HG02970 (cell line): Measurements from ENCODE around the gene TMEM100.

Experiments used
- ATAC-seq: cut with Tn5 transposase; IDR thresholded peaks from one replicate; pipeline ENCODE4 v1.9.1; 2021; ENCODE audit warnings: mild to moderate bottlenecking, moderate library complexity, moderate number of reproducible peaks; ENCODE audit not compliant: unreplicated experiment, low FRiP score

TMEM100 gene

GRCh38 chr17:55720919-55721836, 1.5 kb downstream of the TMEM100 start:
- no peak for ATAC-seq

DNA sequence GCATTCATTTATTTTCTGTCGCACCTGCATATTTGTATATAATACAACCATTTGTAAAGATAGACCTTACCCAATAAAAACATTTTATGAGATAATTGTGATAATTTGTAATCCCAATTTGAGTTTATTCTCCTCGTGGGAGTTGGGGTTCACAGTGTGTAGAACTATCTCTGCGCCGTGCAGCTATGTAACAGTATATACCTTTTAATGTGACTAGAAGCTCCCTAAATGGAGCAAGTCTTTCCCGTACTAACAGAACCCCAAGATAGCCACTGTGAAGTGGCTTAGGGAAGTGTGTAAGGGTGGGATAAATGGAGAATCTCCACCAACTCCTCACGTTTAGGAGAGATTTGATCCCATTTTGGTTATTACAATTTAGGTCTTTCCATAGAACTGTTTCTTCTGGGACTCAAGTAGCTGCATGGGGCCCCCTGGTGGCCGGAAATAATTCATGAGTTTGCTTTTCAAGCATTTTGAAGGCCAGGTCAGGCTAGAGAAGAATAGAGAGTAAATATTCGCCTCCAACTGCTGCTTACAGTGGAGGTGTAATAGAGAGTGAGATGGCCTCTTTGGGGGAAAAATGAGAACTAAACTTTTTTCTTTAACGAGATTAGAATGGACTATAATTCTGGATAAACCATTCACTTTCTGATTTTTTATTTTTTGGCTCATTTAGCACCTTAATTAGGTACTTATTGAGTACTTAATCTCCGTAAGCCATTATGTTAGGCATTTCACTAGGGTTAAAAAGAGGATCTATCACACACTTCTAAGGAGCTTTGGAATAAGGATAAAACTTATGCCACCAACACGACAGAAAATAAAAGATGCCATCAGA, 4.5 kb downstream of the TMEM100 start:
- ATAC-seq, result no peak

DNA sequence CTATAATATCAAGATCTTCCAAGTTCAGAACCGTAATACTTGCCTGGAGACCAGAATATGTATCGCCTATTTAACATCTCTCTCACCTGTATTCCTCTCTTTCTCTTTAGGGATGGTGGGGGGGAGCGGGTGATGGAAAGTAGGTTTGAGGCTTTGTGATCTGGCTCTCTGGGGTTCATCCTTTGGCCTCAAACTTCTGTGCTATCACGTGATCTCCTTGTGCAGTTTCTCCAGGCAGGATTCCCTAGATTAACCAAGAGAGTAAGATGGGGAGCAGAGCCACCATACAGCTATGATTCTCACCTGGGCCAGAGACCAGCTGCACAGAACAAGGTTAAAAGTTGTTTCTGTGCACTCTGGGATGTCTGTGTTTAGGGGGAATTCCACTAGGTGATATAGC, 5.2 kb downstream of the TMEM100 start:
- ATAC-seq, result no peak

DNA sequence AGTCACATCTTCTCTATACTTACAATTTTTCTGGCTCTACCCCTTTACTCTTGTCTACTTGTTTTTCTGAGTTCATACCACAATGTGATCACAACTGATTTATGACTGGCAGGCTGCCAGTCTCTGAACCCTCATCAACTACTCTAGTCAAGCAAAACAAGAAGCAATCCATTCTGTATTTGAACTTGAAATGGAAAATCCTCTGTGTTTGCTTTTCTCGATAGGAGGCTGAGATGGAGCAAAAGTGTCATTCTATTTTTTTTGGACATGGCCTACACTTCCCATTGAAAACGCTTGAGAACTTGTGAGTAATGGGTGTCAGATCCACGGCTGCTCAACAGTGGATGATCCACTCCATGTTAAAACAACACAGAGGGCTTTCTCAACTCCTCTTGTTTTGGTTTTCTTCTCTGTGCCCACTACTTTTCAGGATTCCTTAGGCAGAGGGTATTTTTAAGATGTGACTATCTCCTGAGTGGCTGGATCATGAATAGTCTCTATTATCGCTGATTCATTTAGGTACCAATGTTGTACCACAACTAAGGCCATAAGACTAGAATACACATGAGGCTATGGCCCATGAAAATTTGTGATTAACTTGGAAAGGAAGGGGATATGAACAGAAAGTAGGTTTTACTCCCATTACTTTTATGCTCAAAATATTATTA, 11.7 kb downstream of the TMEM100 start:
- ATAC-seq, result no peak

GRCh38 chr17:55710410-55710809, 12.3 kb downstream of the TMEM100 start:
- no peak for ATAC-seq

DNA sequence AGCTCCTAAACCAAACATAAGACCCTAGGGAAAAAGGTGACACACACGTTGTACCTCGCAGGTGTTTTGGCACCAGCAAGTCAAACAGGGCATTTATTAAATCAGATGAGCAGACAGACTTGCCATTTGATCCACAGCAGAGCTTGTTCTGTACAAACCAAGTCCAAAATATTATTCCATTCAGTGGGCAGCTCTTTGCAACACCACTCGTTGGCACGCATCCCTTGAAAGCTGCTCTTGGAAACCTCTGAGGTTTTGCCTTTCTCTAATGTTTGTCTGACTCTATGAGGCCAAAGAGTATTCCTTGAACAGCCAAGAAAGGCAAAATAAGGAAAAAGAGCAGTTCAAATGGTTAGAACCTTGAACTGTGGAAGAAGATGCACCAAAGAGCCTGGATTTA, 12.7 kb downstream of the TMEM100 start:
- ATAC-seq, result no peak

DNA sequence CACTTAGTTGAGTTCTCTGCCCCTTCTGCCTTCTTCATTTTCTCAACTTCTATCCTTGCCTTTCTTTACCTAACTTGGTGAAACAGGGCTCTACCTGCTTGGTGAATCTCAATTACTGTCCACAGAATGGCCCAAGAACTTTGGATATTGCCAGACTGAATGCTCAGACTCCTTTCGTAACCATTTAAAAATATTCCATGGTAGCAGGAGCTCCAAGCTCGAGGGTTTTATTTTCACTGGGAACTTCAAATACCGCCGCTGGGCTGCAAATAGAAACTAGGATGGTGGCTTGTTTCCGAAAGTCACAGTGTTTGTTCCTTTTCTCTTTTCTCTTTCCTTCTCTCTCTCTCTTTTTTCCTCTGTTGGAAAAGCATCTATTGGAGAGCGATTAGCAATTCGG, 13.2 kb downstream of the TMEM100 start:
- no peak for ATAC-seq

DNA sequence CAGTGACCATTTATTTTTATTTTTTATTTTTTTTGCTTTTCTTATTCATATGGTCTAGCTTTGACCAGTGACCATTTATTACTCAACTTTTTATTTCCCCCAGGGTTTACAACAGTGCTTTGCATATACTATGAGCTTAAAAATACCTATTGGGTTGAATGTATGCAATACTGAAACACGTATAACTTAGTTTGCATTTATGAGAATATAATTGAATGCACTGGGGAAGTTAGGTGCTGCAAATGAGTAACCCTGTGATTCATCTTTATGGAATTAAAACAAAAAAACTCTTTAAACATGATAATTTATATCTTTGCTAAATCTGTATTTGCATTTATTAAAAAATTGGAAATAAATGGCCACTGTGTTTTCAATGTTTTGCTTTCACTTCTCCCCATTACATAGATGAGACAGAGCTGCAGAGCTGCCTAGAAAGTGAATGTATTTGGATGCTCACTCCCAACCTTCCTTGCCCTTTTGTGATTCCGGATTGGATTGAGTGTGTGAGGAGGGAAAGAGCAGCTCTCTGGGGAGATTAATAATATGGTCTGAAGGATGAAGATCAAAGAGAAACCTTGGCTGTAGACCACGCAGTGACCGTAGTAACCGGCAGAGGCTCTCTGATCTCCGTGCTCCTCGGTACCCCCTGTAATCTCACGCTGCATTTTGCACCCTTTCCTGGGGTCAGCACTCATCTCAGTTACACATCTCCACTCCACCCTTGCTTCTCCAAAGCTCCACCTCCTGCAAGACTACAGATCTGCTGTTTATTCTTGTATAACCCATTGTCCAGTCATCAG, 14.3 kb downstream of the TMEM100 start:
- ATAC-seq, result no peak

DNA sequence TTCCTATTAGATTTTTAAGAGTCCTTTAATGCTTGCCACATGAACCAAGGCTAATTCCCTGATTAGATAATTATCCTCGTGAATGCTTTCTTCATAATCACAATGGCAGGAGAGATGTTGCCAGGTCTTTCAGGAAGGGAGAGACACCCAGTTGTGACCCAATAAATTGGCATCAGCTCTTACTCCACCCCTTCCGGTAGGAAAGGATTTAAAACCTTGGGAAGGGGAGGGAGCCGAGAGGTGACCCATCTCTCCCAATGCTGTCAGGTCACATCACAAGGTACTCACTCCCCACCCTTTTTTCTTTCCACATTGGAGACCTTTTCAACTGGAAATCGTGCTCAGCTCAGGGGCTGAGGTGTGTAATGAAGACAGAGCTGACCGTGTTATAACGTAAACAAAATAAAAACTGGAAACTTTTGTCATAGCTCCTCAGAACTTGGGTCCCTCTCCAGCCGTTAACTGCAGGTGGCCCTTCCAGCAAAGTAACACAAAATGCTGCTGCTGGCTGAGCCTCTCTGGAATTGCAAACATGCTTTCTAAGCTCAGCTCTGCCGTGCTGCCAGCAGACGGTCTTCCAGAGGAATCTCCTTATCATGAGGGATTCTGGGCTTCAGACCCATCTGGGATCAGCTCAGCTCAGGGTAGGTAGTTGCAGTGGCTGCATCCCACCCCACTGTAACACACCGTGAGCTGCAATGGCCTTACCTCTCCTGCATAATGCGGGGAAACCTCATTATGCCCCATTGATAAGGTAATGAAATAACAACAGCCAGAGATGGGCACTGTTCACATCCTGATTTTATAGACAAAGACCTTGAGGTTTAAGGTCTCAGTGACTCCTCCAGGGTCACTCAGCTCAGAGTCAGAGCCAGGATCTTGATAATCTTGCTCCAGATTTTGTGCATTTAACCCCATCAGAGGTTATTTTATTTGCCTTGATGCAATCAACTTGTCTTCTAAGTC, 15.6 kb downstream of the TMEM100 start:
- no peak for ATAC-seq

DNA sequence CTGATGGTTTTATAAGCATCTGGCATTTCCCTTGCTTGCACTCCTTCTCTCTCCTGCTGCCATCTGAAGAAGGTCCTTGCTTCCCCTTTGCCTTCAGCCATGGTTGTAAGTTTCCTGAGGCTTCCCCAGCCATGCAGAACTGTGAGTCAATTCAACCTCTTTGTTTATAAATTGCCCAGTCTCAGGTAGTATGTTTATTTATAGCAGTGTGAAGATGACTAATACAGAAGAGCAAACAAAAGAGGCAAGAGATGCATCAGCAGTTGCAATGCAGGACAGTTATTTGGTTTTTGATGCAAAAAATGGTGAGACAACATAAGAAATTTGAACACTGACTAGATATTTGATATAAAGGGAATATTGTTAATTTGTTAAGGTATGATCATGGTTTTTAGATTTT, 16.8 kb downstream of the TMEM100 start:
- ATAC-seq, result no peak

GRCh38 chr17:55704401-55704800, 18.3 kb downstream of the TMEM100 start:
- no peak for ATAC-seq

- ATAC-seq, result no peak
Observed at GRCh38 chr17:55702150-55702549, 20.5 kb downstream of the TMEM100 start.

DNA sequence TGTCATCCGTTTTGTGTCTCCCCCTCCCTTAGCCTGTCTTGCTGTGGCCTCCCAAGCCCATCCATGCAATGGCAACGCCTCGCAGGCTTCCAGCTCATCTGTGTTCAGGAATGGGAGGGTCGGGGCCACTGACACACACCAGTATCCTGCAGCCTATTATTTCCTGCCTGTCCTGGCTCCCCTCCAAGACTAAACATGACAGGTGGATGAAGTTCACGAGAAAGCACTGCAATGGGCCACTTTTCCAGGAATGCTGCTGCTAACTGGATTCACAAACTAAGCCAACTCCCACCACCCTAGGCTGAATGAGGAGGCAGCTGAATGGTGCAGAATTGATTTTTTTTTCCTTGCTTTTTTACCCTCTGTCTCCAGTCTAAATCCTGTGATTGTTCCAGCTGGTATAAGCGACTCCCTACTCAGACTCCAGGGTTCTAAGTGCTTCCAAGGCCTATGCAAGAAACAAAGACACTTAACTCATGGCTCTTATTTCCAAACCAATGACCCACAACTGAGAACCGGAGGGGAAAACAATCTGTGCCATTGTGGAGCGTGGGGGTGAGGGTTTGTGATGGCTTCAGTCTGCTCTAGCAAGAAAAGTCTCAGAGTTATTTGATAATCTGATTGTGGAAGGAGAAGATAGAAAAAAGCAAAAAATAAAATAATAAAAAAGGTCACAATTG, 23.3 kb downstream of the TMEM100 start:
- ATAC-seq, result no peak

- ATAC-seq, result no peak
Observed at GRCh38 chr17:55694286-55694910, 28.3 kb downstream of the TMEM100 start.

DNA sequence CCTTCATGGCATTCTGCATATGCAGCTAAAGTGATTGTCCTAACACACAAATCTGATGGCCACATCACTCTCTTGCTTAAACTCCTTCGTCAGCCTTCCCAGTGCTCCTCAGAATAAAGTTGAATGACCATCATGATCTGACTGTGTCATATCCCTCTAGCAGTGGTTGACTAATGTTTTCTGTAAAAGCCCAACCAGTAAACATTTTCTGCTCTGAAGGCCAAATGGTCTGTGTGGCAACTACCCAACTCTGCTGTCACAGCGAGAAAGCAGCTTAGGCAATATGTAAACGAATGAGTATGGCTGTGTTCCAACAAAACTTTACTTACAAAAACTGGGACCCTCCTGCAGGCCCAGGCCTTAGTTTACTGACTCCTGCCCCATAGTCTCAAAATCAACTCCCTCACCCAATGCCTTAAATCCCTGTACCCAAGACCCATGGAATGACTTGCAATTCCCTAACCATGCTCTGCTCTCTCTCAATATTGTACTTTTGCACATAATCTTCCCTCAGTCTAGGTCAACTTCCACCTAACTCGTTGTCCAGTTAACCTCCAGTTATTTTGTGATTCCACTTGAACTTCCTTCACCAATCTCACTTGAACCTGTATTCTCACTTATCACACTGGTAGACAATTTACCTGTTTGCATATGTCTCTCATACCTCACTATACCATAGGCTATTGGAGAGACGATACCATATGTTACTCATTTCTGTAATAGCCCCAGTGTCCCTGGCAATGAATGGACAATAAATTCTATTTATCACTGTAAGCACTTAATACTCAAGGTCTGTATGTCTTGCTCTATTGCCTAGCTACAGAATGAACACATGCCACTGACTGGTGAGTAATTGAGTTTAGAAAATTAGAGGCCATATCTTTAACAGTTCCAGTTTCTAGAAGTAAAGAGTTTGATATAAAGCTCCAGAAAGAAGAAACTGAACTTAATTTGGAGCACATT, 29.1 kb downstream of the TMEM100 start:
- ATAC-seq, result no peak

DNA sequence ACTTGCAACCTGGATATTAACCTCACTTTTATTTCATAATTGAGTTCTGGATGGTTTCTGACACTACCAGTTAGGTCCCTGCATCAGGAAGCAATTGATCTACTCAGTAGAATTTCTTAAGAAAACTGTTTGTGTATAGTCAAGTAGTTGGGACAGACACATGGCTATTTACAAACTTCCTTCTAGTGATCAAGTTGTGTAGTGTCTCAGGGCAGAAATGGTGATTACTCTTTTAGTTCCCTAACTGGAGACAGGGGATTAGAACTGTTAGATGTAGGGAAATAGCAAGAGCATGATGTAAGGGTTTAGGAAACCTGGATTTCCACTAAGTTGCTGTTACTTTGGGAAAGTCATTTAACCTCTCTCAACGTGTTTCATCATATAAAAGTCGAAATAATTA, 30.4 kb downstream of the TMEM100 start:
- no peak for ATAC-seq

- no peak for ATAC-seq
Observed at GRCh38 chr17:55691666-55692065, 31.0 kb downstream of the TMEM100 start.
